Endothelial cell of umbilical vein (primary cell): ENCODE measurements around the gene DLG1. TPM values are rescaled to one million over a fixed set of nuclear protein-coding genes. Genes with fewer than 3 reads are reported as not detected.

Source experiments
- BruUV-seq: library from RNA; stranded (reverse); fragments of 400-500 nt; replicated peaks from 2 replicates; lab custom pipeline; 2021; lab: Mats Ljungman, UMichigan
- CTCF ChIA-PET: fragments of 300-600, 350-600 bp; sonication (Branson Sonifier 250); formaldehyde crosslinking; loops from one replicate; lab custom pipeline; 2021; ENCODE audit warnings: antibody characterized with exemption, inconsistent platforms; lab: Charles Lee
- POLR2A ChIA-PET: fragments of 300-600, 350-600 bp; sonication (Branson Sonifier 250); formaldehyde crosslinking; loops from one replicate; lab custom pipeline; 2021; ENCODE audit warnings: antibody characterized with exemption, inconsistent platforms; lab: Charles Lee
- DNase-seq: peaks from one replicate; pipeline ENCODE4 v3.0.0-alpha.2; 2011; ENCODE audit warnings: low read depth, low spot score
- FAIRE-seq: peaks from 2 replicates; lab custom pipeline; 2011; peaks lifted over from hg19 to GRCh38; lab: Jason Lieb, UNC
- H2AFZ ChIP-seq: 2 replicates; pipeline ENCODE4 v1.6.0; 2012; ENCODE audit warnings: low read depth, low read length, control low read depth, inconsistent platforms
- H3K27ac ChIP-seq: 2 replicates; pipeline ENCODE4 v1.5.1; 2011; ENCODE audit warnings: low read depth, mild to moderate bottlenecking, control low read depth, low read length, moderate library complexity; ENCODE audit not compliant: insufficient read depth
- H3K27me3 ChIP-seq, 2 experiments: 2 replicates each; pipeline versions ENCODE4 v1.6.0 to v1.6.1; 2011; ENCODE audit warnings: low read length in 2 of 2, mixed read lengths in 1 of 2; ENCODE audit not compliant: control insufficient read depth in 2 of 2, insufficient read depth in 2 of 2
- H3K36me3 ChIP-seq, 2 experiments: 2 replicates in 1 of 2; 3 replicates in 1 of 2; pipeline ENCODE4 v1.5.1; 2011; ENCODE audit warnings: low read length in 2 of 2, mild to moderate bottlenecking in 1 of 2, moderate library complexity in 1 of 2; ENCODE audit not compliant: control insufficient read depth in 2 of 2, insufficient read depth in 2 of 2; ENCODE audit errors: extremely low read depth in 1 of 2
- H3K4me1 ChIP-seq: 3 replicates; pipeline ENCODE4 v1.5.1; 2011; ENCODE audit warnings: mild to moderate bottlenecking, low read length; ENCODE audit not compliant: control insufficient read depth, insufficient read depth; ENCODE audit errors: extremely low read depth
- H3K4me2 ChIP-seq: 2 replicates; pipeline ENCODE4 v1.6.1; 2011; ENCODE audit warnings: low read length, control low read depth, mixed read lengths; ENCODE audit not compliant: insufficient read depth
- H3K4me3 ChIP-seq, 3 experiments: fragments of 200-600 bp in 1 of 3; sonication (generic), shearing (Covaris generic) in 1 of 3; replicated peaks in 1 of 3; 2 replicates each; pipeline ENCODE4 v1.5.1; 2011 to 2016; ENCODE audit warnings: control low read depth in 3 of 3, low read length in 3 of 3, mild to moderate bottlenecking in 2 of 3, inconsistent platforms in 1 of 3, low read depth in 1 of 3, moderate library complexity in 1 of 3; ENCODE audit not compliant: insufficient read depth in 1 of 3
- H3K79me2 ChIP-seq: 2 replicates; pipeline ENCODE4 v1.6.0; 2012; ENCODE audit warnings: low read length, inconsistent platforms; ENCODE audit not compliant: control insufficient read depth, insufficient read depth
- H3K9ac ChIP-seq: replicated peaks from 2 replicates; pipeline ENCODE3; 2011; ENCODE audit warnings: low read length, control low read depth; ENCODE audit not compliant: insufficient read depth; ENCODE audit errors: extremely low read depth
- H3K9me1 ChIP-seq: replicated peaks from 3 replicates; pipeline ENCODE4 v1.6.0; 2011; ENCODE audit warnings: mild to moderate bottlenecking, low read length; ENCODE audit not compliant: control insufficient read depth, insufficient read depth; ENCODE audit errors: extremely low read depth
- H3K9me3 ChIP-seq: replicated peaks from 2 replicates; pipeline ENCODE4 v1.5.1; 2012; ENCODE audit warnings: low read length, inconsistent platforms; ENCODE audit not compliant: control insufficient read depth, insufficient read depth
- H4K20me1 ChIP-seq: replicated peaks from 2 replicates; pipeline ENCODE3; 2011; ENCODE audit warnings: mild to moderate bottlenecking, low read length; ENCODE audit not compliant: control insufficient read depth, insufficient read depth; ENCODE audit errors: extremely low read depth
- CTCF ChIP-seq, 2 donors: IDR thresholded peaks; 1 replicate in 1 of 2; 2 replicates in 1 of 2; pipeline ENCODE4 v1.5.1; 2011; ENCODE audit warnings: low read length in 2 of 2, mild to moderate bottlenecking in 2 of 2, moderate library complexity in 2 of 2, control low read depth in 1 of 2, inconsistent platforms in 1 of 2, low read depth in 1 of 2; ENCODE audit not compliant: insufficient read depth in 1 of 2; ENCODE audit errors: extremely low read depth in 1 of 2
- EZH2 ChIP-seq: IDR thresholded peaks from 2 replicates; pipeline ENCODE4 v1.6.1; 2012; ENCODE audit warnings: borderline replicate concordance, low read depth, mild to moderate bottlenecking, moderate library complexity, low read length, inconsistent platforms; ENCODE audit not compliant: severe bottlenecking
- FOS ChIP-seq: IDR thresholded peaks from 2 replicates; pipeline ENCODE4 v1.6.1; 2011; ENCODE audit warnings: mild to moderate bottlenecking, low read length, moderate library complexity, borderline replicate concordance; ENCODE audit not compliant: insufficient read depth
- GATA2 ChIP-seq: IDR thresholded peaks from 2 replicates; pipeline ENCODE4 v1.7.0; 2011; ENCODE audit warnings: low read depth, mild to moderate bottlenecking, moderate library complexity, mixed read lengths, low read length; ENCODE audit not compliant: insufficient read length, insufficient read depth
- JUN ChIP-seq: IDR thresholded peaks from 2 replicates; pipeline ENCODE4 v1.6.1; 2011; ENCODE audit warnings: borderline replicate concordance, low read depth; ENCODE audit not compliant: insufficient read length, insufficient read depth
- MAX ChIP-seq: IDR thresholded peaks from 2 replicates; pipeline ENCODE4 v1.6.1; 2011; ENCODE audit not compliant: insufficient read depth, insufficient read length
- MYC ChIP-seq: IDR thresholded peaks from one replicate; pipeline ENCODE4 v1.6.1; 2011; ENCODE audit warnings: mild to moderate bottlenecking, low read depth, low read length
- POLR2A ChIP-seq: IDR thresholded peaks from 2 replicates; pipeline ENCODE4 v1.6.1; 2012; ENCODE audit warnings: low read depth, mild to moderate bottlenecking, control low read depth, low read length
- POLR2AphosphoS5 ChIP-seq: IDR thresholded peaks from 2 replicates; pipeline ENCODE4 v1.6.1; 2012; ENCODE audit warnings: low read depth, mild to moderate bottlenecking, control low read depth, low read length, moderate library complexity; ENCODE audit not compliant: insufficient read depth
- dilution Hi-C: fragments of 300-500 bp; cut with MboI; formaldehyde crosslinking; loops from one replicate; pipeline ENCODE4 v1.15.0; 2019; ENCODE audit warnings: low sequenced_read_pairs; ENCODE audit not compliant: extremely low pct_ligation_motif_present
- intact Hi-C: fragments of 100-400 bp; cut with micrococcal nuclease; formaldehyde crosslinking; loops from one replicate; pipeline ENCODE4 v1.10.0; 2022
- polyA plus RNA-seq, 4 experiments: library from polyadenylated mRNA; depleted of rRNA in 3 of 4; stranded (reverse) in 3 of 4; unstranded in 1 of 4; fragments of >200 nt; gene quantifications; 2 replicates each; pipeline versions ENCODE4 v1.2.1 to v1.2.3, GENCODE V29; 2011 to 2012; ENCODE audit warnings: missing spikeins in 1 of 4
- total RNA-seq: library from RNA; stranded (reverse); gene quantifications from 2 replicates; pipeline ENCODE4 v1.2.3, GENCODE V29; 2021

The DLG1 gene
- total and polyA plus RNA-seq, 2 donors (not counting 3 experiments of a cell fraction or from before 2014, with no cell fraction given) = 26.5 to 80.1 TPM

GRCh38 chr3:197007296-197007940 lies 291.0 kb downstream of the DLG1 start:
- DNase-seq (no peak), FAIRE-seq (no peak)
- no TSS peak for BruUV-seq
- no peaks in the 10 kb centered on the region for H3K27me3 ChIP-seq
- no peaks in the 10 kb centered on the region for H3K9me3 ChIP-seq
- H3K4me3 ChIP-seq = no peak overlapping the region
- no peaks in the 10 kb centered on the region for H3K9me1 ChIP-seq
- POLR2A ChIA-PET = no interaction called here
- no peak overlapping the region for H3K9ac ChIP-seq
- dilution Hi-C loops (no loop called here), intact Hi-C loops (loop anchor here (10.0 kb wide), 1 partner anchor 507 kb away; no protein-coding TSS in a partner anchor)
- H3K4me1 ChIP-seq = peaks cover 2% of the 10 kb centered on the region
- H3K27ac ChIP-seq = no peak overlapping the region
- H4K20me1 ChIP-seq = no peaks in the 10 kb centered on the region
- H3K79me2 ChIP-seq = no peaks in the 10 kb centered on the region
- CTCF ChIA-PET = interaction anchor here (1.7 kb wide), 1 partner anchor 9 kb away, joined by 5 read pairs; no protein-coding TSS in a partner anchor
- no peak overlapping the region for H2AFZ ChIP-seq
- no peaks in the 10 kb centered on the region for H3K36me3 ChIP-seq
- H3K4me2 ChIP-seq = no peak overlapping the region
- no peak for TF ChIP-seq EZH2
- no peak for TF ChIP-seq POLR2AphosphoS5
- TF ChIP-seq GATA2 = no peak
- no peak for TF ChIP-seq POLR2A
- no peak for TF ChIP-seq MYC
- TF ChIP-seq JUN = no peak
- no peak for TF ChIP-seq CTCF (IDR thresholded peaks at IDR 0.05; ENCODE audit: extremely low read depth in 1 of 2, insufficient read depth in 1 of 2, low read depth in 1 of 2, low read length in 2 of 2)
- no peak for TF ChIP-seq FOS
- TF ChIP-seq MAX = no peak
